Measurements from ENCODE around the gene ACOX3.
"Not testable (repeated sequence)": the region's sequence is repeated elsewhere in the genome, so short reads cannot be mapped to it uniquely, and the experiment has no call there.

The ACOX3 gene

DNA sequence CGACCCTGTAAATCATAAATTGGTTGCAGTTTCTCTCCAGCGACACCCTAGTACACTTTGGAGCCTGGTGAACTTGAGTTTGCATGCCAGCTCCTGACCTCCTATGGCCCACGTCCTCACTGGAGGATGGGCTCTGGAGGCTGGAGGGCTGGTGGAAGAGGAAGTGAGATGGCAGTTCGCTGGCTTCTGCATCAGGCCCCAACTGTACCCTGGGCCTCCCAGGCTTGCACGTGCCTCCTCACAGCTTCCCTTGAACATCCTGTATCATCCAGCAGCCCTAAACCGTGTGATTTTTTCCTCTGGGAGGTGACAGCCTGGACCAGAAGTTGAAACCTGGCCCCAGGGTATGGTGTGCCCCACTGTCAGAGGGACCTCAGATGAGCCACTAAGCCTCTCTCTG, 92.5 kb downstream of the ACOX3 start:
- no peak for DNase-seq

DNA sequence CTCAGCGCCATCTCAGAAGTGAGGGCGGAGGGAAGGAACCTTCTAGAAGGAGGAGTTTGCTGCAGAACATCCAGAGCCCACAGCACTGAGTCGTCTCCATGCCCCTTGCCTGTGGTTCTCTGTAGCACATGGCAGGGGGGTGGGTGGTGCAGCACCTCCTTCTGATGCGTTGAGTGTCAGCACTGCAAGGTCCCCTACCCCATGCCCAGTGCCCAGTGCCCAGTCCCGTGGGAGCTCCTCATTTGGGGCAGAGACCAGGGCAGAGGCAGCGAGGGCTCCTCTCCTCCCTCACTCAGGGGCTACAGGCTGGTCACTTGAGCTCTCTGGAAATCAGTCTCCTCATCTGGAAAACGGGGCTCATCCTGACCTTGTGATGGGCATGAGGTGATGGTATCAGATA, 92.9 kb downstream of the ACOX3 start:
- no peak for DNase-seq

GRCh38 chr4:8346838-8347605, 93.5 kb downstream of the ACOX3 start:
- DNase-seq = no peak

DNA sequence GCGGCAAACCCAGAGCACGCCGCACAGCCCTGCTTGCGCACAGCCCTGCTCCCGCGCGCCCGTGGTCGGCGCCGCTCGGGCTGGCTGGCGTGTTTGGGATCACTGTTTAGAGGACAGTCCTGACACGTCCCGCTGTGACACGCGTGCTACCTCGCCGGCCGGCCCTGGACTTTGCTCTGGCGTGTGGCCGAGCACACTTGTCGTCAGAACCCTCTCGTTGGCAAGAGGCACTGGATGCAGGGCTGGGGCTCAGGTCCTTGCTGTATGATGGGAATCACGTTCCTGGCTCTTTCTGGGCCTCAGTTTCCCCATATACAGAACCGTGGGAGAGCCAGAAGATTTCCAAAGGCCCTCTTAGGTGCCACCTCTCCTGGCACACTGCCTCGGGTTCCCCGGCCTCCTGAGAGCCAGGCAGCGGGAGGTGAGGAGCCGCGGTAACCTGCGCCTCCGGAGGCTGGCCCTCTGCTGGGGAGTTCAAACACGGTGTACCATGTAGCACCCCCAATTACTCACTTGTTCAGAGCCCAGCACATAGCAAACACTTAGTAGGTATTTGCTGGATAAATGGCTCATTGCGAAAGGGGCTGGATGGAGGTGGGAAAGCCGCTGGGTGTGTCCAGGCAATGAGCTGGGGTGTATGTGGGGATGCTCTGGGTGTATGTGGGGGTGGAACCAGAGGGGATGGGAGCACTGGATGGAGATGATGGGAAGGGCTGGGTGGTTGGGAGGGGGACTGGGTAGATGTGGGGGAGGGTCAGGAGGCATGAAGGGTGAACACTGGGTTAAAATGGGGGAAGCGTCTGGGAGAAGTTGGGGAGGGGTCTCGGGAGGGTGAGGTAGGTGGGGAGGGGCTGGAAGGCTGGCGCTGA, 94.3 kb downstream of the ACOX3 start:
- no peak for DNase-seq

DNA sequence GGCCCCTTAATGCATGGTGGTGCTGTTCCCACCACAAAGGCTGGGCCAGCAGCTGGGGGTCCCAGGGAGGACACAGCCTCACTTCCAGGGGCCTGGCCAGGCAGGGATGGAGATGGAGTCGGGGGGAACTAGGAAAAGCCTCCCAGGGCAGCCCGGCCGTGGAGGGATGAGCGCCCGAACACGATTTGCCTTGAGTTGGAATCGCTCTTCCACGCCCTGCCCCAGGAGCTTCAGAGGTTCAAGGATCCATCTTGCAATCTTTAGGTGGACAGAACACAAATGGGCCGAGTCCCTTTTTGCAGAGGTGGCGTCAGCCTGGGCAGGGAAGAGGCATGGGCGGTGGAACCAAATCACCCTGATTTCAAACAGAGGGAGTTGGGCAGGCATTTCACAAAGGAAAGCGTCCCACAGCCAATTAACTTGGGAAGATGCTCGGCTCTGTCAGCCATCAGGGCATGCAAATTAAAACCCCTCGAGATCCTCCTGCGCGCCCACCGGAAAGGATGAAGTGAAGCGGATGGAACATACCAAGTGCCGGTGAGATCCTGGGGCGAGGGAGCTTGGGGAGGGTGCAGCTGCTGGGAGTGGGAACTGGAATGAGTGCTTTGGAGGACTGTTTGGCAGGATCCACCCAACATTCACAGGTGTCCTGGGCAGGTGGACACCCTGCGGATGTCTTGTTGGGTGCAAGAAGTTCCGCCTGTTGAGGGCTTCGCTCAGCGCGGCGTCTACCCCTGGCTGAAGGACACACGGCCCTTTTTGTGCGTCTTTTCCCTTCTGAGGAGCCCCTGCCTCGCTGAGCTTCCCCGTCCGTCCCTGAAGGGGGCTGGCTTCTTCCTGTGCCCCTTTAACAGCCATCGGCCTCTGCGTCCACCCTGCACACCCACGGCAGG, 95.2 kb downstream of the ACOX3 start:
- no peak for DNase-seq

GRCh38 chr4:8344377-8344776, 96.1 kb downstream of the ACOX3 start:
- DNase-seq = no peak

DNA sequence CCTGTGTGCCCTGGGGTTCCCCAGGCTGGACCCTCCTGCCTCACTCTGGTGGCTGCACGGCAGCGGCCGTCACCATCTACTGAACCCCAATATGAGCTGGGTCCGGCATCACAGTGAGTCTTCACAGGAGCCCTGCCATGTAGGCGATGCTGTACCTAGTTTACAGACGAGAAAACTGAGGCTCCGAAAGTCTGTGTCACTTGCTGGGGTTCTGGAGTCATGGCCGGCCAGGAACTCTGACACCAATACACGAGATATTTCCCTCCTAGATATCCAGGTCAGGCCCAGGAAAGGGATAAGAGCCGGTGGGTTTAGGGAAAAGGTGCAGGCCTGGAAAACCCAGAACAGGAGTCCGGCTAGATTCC, 96.6 kb downstream of the ACOX3 start:
- no peak for DNase-seq

- DNase-seq = no peak
Observed at GRCh38 chr4:8343262-8343966, 97.1 kb downstream of the ACOX3 start.

DNA sequence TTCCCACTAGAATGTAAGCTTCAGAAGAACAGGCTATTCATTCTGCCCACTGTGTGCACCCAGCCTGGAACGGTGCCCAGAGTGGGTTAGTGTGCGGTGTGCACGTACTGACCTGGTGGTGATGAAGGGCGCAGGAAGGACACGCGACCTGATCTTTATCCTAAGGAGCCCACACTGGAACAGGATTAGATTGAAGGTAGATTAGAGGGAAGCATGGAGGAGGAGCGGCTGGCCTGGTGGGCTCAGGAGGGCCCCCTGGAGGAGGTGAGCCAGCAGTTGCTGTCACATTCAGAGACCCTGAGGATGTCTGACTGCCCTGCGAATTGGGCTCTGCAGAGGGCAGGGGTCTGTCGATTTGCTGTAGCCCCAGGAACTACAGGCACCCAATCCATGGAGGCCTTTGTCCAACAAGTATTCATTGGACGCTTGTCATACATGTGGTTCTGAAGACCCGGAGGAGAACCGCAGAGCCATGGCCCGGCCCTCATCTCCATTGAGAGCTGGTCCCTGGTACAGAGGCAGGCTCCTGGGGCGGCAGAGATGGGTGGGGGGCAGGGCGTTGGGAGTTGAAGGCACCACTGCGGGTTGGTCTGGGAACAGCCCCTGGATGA, 97.8 kb downstream of the ACOX3 start:
- DNase-seq = no peak

DNA sequence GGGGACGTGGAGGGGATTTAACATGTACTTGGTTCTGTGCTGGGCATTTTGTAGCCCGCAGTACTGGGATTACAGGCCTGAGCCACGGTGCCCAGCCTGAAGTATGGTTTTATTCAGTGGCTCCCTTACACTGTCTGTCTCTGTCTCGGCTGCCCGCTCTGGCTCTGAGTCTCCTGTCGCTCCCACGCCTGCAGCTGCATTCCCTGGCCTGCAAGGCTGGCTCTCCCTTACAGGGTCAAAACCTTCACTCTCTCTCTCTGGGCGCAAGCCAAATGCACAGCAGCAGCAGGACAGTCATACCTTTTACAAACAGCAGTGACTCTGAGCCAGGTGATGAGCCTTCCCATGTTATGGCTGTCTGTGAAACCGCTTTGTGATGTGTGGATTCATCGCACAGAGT, 98.8 kb downstream of the ACOX3 start:
- DNase-seq = no peak

- not testable (repeated sequence) for DNase-seq
Observed at GRCh38 chr4:8341281-8341680, 99.2 kb downstream of the ACOX3 start.

DNA sequence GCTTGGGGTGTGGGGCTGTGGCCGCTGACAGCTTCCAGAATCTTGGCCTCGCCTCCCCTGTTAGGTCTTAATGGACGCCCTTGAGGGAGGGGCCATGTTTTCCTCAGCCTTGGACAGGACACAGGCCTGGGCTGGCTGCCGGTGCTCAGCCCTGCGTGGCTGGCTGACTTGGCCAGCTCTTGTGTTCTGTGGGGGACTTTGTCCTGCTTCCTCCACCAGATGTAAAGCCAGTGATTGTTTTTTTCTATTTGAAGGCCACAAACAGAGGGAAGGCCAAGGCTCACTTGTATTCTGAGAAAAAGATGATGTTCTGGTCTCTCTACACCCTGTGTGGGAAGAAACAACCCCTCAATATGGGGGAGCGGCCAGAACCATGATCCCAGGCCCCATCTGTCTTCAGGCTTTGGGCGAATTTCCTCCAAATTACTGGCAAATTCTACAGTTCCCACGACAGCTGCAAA, 99.7 kb downstream of the ACOX3 start:
- DNase-seq = no peak

- DNase-seq = no peak
Observed at GRCh38 chr4:8338351-8338961, 102.1 kb downstream of the ACOX3 start.

GRCh38 chr4:8336412-8337075, 104.0 kb downstream of the ACOX3 start:
- no peak for DNase-seq

- no peak for DNase-seq
Observed at GRCh38 chr4:8335848-8336247, 104.7 kb downstream of the ACOX3 start.

- DNase-seq = no peak
Observed at GRCh38 chr4:8334786-8335460, 105.6 kb downstream of the ACOX3 start.

DNA sequence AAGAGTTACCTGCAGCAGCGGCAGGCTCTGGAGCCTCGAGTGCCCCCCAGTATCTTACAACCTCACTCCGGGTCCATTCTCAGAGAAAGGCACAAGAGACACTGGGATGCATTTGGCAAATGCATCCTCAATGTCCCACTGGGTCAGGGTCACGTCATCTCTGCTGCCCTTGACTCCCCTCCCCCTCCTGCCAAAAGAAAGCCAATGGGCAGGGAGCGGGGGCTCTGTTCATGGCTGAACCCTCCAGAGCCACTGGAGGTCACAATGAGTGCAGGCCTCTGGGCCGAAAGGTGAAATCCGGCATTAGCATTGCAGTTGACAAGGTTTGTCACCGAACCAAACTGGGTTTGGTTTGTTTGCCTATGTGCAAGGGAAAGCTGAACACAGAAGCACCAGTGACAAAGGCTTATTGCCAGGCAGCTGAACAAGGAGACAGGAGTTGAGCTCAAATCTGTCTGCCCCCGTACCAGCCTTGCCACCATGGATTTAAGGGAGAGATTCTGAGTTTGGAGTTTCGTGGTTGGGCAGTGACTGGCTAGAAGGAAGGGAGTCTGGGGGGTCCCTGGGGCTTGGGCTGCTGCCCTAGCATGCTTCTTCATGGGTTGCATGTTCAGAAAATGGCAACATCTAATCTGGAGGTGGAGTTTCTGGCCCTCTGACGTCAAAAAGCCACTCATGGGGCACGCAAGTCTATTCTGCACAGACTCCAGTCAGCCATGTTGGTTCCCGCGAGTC, 106.6 kb downstream of the ACOX3 start:
- no peak for DNase-seq

- no peak for DNase-seq
Observed at GRCh38 chr4:8332891-8333331, 107.6 kb downstream of the ACOX3 start.

DNA sequence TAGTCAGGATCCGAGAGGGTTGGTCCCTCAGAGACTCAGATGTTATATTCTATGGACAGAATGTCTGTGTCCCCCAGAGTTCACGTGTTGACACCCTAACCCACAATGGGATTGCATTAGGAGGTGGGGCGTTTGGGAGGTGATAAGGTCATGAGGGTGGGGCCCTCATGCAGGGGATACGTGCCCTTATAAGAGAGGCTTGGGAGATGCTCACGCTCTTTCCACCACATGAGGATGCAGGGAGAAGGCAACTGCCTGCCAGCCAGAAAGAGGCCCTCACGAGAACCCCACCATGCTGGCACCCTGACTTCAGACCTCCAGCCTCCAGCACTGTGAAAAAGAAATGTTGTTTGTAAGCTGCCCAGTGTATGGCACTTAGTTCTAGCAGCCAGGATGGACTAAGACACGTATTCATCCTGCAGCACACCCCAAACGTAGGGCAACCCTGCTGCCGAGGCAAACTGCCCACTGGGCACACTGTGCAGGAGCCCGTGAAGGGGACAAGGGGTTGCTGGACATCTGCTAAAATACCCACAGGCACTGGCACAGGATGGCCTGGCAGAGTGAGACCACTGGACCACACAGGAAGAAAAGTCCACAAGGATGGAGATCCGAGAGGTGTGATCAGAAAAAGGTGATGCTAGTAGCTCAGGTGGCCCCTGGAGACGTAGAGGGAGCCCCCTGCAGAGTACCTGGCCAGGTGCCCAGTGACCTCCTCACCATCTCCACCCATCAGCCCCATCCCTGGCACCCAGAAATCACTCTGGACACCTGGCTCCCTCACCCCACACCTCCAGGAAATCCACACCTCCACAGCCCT, 108.3 kb downstream of the ACOX3 start:
- no peak for DNase-seq
